Renal pelvis (tissue), 4 donors: ENCODE results near the gene SPAG7. TPM values are rescaled to one million over a fixed set of nuclear protein-coding genes. Genes with fewer than 3 reads are reported as not detected.
"Not testable (repeated sequence)": the region's sequence is repeated elsewhere in the genome, so short reads cannot be mapped to it uniquely, and the experiment has no call there.

Experiments
- DNase-seq: peaks from one replicate; pipeline ENCODE4 v3.0.0-alpha.2; 2013
- polyA plus RNA-seq, 3 donors: library from polyadenylated mRNA; unstranded; fragments of 120-200 nt; gene quantifications; one replicate each; pipeline ENCODE4 v1.2.1, GENCODE V29; 2013; ENCODE audit not compliant: insufficient read length in 3 of 3

SPAG7 gene
- polyA plus RNA-seq, 3 donors, result 99.6 to 111 (median 100.0) TPM

DNA sequence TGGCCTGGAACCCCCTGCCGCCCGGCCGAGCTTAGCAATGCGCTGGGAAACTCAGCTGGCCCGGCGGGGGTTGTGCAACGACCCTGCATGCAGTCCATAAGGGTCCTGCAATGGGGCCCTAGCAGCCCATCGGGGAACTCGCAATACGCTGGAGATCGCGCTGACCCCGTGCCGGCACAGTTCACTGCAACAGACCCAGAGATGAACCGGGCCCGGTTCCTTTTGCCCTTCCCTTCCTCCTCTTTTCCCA lies 28.1 kb downstream of the SPAG7 start:
- DNase-seq, result no peak

DNA sequence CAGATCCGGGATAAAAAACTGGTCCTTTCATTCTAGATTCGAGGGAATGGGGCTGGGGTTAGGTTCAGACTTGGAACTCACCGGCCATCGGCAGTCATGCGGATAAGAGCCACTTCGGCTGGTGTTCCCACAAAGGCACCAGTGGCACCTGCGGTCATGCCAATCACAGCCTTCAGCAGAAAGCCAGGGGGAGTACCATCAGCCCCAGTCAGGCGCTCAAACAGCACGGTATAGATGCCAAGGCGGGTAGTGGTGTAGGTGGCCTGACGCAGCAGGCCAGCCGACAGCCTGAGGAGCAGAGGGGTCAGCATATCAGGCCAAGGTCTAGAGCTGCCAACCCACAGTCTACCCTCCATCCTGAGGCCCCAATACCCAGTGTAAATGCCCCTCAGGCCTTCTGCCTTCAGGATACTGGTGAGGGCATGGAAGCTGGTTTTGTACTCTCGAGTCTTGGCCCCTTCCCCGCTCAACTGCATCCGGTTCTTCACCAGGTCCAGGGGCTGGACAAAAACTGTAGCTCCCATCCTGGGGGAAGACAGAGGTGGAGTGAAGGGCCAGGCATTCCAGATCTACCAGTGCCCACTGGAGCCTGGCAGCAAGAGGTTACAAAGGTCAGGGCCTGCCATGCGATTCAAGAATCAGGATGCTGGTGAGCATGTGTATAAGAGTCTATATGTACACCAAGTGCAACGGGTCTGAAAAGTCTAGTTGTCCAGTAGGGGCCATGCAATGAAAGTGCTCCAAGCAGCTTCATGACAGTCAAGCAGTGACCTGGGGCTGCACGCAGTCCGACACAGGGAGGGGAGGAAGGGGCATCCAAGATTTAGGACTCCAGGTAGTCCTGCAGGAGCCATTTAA lies 28.7 kb downstream of the SPAG7 start:
- no peak for DNase-seq

DNA sequence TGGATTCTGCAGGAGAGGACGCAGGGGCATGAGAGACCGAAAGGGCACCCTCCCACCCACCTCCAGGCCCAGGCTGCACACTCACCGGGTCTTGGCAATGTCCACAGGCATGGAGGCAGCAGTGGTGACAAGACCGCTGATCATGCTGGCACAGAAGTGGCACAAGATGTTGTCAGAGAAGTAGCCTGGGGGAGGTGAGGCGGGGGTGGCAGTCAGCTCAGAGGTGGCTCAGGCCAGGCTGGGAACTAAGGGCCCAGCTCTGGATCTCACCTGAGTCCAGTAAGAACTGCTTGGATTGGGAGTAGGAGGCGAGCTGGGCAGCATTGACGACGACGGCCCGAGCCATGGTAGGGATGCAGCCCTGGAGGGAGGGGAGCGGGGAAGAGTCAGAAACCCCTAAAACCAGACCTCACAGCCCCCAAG lies 29.5 kb downstream of the SPAG7 start:
- no peak for DNase-seq

DNA sequence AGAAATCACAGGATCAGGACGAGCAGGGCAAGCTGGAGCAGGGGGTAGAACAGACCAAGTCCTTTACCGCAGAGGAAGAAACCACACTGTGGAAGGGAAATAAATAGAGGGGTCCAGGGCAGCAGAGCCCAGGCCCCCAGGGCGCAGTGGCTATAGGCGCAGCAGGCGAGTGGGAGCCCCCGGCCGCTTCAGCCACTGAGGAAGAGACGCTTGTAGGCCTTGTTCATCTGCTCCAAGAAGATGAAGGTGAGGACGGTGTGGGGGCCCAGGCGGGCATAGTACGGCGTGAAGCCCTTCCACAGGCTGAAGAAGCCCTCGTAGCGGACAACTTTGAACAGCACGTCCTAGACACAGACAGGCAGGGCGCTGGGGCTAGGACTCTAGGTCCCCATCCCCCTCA lies 30.1 kb downstream of the SPAG7 start:
- DNase-seq, result no peak

DNA sequence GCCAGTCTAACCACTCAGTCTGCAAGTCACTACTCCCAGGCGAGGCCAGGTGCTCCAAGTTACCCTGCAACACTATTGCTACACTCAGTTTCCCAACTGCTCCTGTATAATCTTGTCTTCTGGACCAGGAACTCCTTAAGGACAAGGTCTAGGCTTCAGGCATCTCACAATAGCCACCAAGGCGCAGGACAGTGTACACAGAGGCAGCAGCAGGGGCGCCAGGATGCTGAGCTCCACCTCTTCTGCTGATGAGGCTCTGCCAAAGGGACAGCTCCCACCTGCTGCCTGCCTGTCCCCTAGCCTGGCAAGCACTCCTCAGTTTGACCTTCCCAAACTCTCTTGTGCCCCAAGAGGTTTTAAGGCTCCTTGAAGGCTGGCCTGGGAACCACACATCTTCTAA lies 31.2 kb downstream of the SPAG7 start:
- DNase-seq, result no peak

DNA sequence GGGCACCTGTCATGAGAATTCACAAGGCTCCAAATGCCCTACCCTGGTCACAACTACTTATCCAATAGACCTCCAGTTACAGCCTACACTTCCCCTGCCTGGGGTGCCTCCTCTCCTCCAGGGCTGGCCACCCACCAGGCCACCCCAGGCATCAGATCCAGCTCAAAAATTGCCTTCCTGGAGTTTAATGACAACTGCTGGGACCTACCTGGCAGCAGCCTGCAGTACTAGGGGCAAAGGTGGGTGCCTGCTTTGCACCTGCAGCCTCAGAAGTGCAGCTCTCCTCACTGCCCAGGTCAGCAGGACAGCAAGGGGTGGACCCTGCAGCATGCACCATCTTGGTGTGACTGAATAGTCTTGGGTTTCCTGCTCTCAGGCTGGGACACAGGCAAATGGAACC lies 32.0 kb downstream of the SPAG7 start:
- no peak for DNase-seq

DNA sequence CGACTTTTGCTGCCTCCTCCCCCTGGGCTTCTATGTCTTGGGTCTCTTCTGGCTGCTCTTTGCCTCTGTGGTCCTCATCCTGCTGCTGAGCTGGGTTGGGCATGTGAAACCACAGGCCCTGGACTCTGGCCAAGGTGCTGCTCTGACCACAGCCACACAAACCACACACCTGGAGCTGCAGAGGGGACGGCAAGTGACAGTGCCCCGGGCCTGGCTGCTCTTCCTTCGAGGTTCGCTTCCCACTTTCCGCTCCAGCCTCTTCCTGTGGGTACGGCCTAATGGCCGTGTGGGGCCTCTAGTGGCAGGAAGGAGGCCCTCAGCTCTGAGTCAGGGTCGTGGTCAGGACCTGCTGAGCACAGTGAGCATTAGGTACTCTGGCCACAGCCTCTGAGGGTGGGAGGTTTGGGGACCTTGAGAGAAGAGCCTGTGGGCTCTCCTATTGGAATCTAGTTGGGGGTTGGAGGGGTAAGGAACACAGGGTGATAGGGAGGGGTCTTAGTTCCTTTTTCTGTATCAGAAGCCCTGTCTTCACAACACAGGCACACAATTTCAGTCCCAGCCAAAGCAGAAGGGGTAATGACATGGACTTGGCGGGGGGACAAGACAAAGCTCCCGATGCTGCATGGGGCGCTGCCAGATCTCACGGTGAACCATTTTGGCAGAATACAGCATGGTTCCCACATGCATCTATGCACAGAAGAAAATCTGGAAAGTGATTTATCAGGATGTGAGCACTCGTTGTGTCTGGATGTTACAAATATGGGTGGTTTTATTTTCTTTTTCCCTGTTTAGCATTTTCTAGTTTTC lies 33.2 kb downstream of the SPAG7 start:
- no peak for DNase-seq

DNA sequence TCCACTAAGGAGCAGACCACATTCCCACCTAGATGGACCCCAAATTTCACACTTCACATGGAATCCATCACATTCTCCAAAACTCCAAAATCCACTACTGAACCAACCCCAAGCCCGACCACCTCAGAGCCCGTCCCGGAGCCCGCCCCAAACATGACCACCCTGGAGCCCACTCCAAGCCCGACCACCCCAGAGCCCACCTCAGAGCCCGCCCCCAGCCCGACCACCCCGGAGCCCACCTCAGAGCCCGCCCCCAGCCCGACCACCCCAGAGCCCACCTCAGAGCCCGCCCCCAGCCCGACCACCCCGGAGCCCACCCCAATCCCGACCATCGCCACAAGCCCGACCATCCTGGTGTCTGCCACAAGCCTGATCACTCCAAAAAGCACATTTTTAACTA lies 34.0 kb downstream of the SPAG7 start:
- DNase-seq, result no peak

DNA sequence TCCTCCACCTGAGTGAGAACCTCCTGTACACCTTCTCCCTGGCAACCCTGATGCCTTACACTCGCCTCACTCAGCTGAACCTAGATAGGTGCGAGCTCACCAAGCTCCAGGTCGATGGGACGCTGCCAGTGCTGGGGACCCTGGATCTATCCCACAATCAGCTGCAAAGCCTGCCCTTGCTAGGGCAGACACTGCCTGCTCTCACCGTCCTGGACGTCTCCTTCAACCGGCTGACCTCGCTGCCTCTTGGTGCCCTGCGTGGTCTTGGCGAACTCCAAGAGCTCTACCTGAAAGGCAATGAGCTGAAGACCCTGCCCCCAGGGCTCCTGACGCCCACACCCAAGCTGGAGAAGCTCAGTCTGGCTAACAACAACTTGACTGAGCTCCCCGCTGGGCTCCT lies 34.9 kb downstream of the SPAG7 start:
- no peak for DNase-seq

DNA sequence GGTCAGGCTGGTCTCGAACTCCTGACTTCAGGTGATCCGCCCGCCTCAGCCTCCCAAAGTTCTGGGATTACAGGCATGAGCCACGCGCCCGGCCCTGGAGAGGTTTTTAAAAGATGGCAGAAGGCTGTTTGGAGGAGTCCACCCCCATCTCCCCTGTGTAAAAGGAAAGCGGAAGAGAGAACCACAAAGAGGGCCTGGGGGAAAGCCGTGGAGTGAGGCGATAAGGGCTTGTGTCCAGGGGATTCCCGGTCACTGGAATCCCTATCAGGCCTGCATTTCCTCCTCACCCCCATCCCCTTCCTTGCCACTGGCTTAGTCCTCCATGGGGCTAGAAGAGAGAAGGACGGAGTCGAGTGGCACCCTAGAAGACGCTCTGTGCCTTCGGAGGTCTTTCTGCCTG lies 35.7 kb downstream of the SPAG7 start, which contains the start of gene GP1BA:
Gene GP1BA, plus strand, starts transcription at position 315 of the 400 bp plus-strand sequence. CDS start 328 bp downstream, outside the sequence.
- no peak for DNase-seq

DNA sequence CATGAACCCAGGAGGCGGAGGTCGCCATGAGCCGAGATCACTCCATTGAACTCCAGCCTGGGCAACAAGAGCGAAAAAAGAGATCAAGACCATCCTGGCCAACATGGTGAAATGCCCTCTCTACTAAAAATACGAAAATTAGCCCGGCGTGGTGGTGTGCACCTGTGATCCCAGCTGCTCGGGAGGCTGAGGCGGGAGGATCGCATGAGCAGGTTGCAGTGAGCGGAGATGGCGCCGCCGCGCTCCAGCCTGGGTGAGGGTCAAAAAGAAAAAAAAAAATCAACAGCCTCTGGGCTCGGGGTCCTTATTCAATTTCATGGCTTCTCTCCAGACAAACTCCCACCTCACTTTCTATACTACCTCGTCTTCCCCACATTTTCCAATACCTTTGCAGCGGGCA lies 38.7 kb downstream of the SPAG7 start:
- DNase-seq, result no peak

DNA sequence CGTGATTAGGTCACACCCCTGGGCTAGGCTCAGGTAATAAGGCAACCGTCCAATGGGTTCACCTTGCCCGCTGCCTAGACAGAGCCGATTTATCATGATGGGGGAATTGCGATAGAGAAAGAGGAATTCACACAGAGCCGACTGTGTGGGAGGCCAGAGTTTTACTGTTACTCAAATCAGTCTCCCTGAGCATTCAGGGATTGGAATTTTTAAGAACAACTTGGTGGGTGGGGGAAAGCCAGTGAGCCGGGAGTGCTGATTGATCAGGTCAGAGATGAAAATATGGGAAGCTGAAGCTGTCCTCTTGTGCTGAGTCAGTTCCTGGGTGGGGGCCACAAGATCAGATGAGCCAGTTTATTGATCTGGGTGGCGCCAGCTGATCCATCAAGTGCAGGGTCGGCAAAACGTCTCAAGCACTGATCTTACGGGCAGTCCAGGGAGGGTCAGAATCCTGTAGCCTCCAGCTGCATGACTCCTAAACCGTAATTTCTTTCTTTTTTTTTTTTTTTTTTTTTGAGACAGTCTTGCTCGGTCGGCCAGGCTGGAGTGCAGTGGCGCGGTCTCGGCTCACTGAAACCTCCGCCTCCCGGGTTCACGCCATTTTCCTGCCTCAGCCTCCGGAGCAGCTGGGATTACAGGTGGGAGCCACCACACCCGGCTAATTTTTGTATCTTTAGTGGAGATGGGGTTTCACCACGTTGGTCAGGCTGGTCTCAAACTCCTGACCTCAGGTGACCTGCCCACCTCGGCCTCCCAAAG lies 40.9 kb downstream of the SPAG7 start:
- not testable (repeated sequence) for DNase-seq

DNA sequence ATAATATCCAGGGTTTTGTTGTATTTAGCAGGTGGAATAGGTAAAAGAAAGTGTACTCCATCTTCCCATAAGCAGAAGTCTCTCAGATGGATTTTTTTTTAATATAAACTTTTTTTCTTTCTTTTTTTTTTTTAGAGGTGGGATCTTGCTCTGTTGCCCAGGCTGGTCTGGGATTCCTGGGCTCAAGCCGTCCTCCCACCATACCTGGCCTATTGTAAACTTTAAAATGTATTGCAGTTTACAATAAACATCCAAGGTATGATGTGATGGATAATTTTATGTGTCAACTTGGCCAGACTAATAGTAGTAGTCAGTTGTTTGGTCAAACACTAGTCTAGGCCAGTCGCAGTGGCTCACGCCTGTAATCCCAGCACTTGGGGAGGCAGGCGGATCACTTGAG lies 46.3 kb downstream of the SPAG7 start:
- no peak for DNase-seq

DNA sequence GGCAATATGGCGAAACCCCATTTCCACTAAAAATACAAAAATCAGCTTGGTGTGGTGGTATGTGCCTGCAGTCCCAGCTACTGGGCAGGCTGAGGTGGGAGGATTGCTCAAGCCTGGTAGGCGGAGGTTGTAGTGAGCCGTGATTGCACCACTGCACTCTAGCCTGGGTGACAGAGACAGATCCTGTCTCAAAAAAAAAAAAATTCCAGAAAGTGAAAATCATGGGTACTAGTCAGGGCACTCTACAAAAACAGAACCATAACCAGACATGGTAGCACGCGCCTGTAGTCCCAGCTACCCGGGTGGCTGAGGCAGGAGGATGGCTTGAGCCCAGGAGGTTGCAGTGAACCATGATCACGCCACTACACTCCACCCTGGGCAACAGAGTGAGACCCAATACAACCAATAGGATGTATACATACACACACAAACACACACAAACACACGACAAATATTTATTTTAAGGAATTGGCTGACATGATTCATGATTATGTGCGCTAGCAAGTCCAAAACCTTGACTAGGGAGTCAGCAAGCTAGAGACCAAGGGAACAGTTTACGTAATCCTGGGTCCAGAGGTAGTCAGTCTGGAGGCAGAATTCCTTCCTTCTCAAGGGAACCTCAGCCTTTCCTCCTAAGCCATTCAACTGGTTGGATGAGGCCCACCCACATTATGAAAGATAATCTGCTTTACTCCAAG lies 47.1 kb downstream of the SPAG7 start:
- no peak for DNase-seq

DNA sequence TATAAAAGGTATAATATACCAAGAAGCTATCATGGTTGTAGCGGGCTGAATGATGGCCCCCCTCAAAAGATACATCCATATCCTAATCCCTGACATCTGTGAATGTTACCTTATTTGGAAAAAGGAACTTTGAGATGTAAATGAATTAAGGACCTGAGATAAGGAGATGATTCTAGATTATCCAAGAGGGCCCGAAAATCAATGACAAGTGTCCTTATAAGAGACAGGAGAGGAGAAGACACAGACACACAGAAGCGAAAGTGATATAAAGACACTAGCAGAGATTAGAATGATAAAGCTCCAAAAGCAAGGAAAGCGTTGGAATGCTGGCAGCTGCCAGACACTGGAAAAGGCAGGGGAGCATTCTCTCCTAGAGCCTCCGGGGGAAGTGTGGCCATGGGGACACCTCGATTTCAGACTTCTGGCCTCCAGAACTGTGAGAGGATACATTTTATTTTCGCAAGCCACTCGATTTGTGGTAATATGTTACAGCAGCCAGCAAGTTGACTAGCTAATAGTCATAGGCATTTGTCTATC lies 48.0 kb downstream of the SPAG7 start:
- no peak for DNase-seq

DNA sequence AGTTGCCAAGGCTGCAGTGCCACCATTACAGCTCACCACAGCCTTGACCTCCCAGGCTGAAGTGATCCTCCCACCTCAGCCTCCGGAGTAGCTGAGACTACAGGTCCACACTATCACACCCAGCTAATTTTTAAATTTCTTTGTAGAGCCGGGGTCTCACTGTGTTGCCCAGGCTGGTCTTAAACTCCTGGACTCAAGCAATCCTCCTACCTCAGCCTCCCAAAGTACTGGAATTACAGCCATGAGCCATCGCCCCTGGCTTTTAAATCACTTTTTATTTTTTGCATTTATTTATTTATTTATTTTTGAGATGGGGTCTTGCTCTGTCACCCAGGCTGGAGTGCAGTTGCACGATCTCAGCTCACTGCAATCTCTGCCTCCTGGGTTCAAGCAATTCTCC lies 53.1 kb downstream of the SPAG7 start:
- not testable (repeated sequence) for DNase-seq

DNA sequence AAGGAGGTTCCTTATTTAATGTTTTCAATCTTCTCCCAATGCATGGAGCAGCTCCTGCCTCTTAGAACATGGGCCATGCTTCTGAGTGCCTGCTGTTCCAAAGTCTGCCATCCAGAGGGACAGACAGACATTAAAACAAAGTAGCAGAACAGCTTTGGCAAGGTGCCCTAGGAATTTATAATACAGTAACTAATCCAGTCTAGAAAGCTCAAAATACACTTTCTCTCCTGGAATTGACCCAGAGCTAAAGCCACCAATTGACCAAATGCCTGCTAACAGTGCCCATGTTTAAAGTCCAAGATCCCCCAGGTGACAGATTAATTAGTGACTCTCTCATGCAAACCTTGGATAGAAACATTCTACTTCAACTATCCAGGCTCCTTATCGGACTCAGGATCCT lies 53.6 kb downstream of the SPAG7 start:
- DNase-seq, result no peak
